Measurements from ENCODE around the gene ZNF665. TPM values are rescaled to one million over a fixed set of nuclear protein-coding genes. Genes with fewer than 3 reads are reported as not detected.
"Not testable (repeated sequence)": the region's sequence is repeated elsewhere in the genome, so short reads cannot be mapped to it uniquely, and the experiment has no call there.

The ZNF665 gene
- total RNA-seq, 1 experiment from 2014 or later, result not detected

DNA sequence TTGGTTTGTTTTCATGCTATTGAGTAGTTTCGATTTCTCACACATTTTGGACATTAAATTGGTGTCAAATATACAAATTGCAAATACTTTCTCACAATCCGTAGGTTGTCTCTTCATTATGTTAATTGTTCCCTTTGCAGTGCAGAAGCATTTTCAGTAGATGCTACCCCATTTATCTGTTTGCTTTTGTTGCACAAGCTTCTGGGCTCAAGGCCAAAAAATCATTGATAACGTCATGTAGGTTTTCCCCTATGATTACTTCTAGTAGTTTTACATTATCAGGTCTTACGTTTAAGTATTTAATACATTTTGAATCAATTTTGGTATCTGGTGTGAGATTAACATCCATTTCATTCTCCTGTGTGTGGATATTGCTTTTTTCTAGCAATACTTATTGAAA lies 20.3 kb downstream of the ZNF665 start:
- H3K27me3 ChIP-seq, result no peaks in the 10 kb centered on the region
- no peak for DNase-seq
- peaks cover 10% of the 10 kb centered on the region for H3K9me3 ChIP-seq
- no peaks in the 10 kb centered on the region for H3K36me3 ChIP-seq
- no peak overlapping the region for H3K4me3 ChIP-seq

DNA sequence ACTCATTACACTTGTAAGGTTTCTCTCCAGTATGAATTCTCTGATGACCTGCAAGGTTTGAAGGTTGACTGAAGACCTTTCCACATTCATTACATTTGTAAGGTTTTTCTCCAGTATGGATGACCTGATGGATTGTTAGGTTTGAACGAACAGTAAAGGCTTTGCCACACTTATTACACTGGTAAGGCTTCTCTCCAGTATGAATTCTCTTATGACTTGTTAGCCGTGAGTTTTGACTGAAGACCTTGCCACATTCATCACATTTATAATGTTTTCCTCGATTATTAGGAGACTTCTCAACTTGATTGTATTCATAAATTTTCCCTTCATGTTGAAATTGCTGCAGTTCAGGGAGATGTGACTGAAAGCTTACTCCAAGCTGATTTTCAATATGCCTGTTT lies 27.5 kb downstream of the ZNF665 start:
- Histone ChIP-seq H3K36me3 (no peaks in the 10 kb centered on the region), H3K4me3 (no peak overlapping the region), H3K27me3 (no peaks in the 10 kb centered on the region), H3K9me3 (peaks cover 25% of the 10 kb centered on the region)
- DNase-seq, result no peak

DNA sequence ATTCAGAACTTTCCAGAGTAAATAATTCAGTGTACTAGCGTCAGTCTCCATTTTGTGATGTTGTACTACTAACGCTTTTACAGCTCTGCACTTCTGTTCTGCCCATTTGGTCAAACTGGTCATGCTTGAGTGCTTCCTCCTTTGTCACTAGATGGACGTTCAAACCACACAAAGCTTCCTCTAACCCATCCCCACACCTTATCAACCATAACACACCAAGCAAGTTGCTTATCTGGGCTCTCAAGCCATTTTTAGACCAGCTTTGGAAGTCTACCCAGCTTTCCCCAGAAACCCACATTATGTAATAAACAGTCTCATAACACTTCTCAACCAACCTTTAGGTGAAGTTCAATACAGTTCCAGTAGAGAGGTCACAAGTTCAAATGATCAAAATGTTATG lies 32.0 kb downstream of the ZNF665 start:
- H3K36me3 ChIP-seq, result no peaks in the 10 kb centered on the region
- no peak overlapping the region for H3K4me3 ChIP-seq
- peaks cover 38% of the 10 kb centered on the region for H3K9me3 ChIP-seq
- no peak for DNase-seq
- H3K27me3 ChIP-seq, result no peaks in the 10 kb centered on the region

DNA sequence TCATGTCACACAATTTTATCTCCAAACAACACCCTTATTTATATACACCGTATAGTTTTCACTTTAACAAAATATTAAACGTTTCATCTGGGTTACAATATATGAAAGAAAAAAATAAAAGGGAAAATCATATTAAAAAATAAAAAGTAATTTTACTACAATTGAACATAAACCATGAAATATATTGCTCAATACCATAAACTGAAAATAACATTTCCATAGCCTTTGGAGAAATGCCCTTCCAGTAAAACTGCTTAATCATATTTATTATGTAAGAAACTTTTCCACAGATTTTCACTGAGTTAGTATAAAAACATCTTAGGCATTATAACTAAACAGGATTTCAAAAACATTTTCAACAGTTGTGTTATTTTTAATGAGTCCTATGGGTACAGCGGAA lies 32.8 kb downstream of the ZNF665 start:
- Histone ChIP-seq H3K9me3 (peaks cover 33% of the 10 kb centered on the region), H3K36me3 (no peaks in the 10 kb centered on the region), H3K4me3 (no peak overlapping the region), H3K27me3 (no peaks in the 10 kb centered on the region)
- DNase-seq, result no peak

DNA sequence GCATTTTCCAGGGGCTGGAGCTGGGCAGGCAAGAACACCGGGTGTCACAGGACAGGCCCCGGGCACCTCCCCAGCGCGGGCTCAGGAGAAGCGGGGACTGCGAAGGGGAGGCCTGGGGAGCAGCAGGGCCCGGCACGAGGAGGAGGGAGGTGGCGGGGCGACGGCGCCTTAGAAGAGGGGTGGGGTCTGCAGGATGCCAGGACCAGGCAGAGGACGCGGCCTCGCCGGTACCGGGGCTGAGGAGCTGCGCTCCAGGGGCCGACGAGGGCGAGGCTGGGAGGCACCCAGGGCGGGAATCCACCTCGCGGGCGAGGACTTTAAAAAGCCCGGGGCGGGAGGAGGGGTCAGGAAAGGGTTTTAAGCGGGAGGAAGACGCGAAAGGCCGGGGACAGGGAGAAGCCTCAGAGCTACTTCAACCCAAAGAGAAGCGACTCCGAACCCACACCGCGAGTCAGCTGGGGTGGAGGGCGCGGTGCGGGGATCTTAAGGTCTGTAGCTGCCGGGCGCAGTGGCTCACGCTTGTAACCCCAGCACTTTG lies 35.0 kb downstream of the ZNF665 start:
- H3K36me3 ChIP-seq, result no peaks in the 10 kb centered on the region
- DNase-seq, result no peak
- no peaks in the 10 kb centered on the region for H3K27me3 ChIP-seq
- H3K4me3 ChIP-seq, result peak overlapping the region; percentile 43
- H3K9me3 ChIP-seq, result peaks cover 25% of the 10 kb centered on the region

DNA sequence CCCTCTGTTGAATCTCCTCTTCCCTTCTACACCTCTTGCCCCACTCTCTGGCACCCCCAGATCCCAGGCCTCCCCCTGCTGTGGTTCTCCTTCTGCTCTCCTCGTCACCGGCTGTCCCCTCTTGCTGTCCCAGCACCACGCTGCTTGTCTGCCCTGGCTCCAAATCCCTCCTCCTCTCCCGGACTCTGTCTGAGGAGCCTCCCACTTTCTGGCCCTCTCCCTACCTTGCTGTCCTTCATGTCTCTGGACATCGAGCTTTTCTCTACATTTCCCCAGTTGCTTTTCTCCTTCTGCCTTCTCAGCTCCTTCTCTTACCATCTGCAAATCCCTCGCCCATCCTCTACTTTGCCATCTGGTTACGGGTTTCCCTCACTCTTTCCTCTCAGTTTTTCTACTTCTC lies 35.5 kb downstream of the ZNF665 start:
- Histone ChIP-seq H3K36me3 (no peaks in the 10 kb centered on the region), H3K4me3 (no peak overlapping the region), H3K27me3 (no peaks in the 10 kb centered on the region), H3K9me3 (peaks cover 25% of the 10 kb centered on the region)
- DNase-seq, result no peak

DNA sequence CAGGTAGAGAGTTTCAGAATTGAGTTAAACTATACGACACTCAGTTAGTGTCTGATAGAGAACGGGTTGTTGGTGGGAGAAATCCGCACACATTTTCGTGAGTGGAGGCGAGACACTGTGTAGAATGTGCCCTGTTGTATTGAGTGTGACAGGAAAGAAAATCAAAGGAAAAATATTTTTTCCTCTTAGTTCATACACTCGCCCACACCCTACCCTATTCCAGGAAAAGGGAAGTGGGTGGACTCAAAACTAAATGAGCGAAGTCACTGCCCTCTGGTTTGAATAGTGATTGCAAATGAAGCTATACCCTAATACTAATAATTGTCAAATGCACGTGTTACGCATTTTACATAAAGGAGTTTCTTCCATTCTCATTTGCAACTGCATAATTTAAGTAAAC lies 36.3 kb downstream of the ZNF665 start:
- Histone ChIP-seq H3K36me3 (no peaks in the 10 kb centered on the region), H3K4me3 (no peak overlapping the region), H3K27me3 (no peaks in the 10 kb centered on the region), H3K9me3 (peaks cover 21% of the 10 kb centered on the region)
- no peak for DNase-seq

DNA sequence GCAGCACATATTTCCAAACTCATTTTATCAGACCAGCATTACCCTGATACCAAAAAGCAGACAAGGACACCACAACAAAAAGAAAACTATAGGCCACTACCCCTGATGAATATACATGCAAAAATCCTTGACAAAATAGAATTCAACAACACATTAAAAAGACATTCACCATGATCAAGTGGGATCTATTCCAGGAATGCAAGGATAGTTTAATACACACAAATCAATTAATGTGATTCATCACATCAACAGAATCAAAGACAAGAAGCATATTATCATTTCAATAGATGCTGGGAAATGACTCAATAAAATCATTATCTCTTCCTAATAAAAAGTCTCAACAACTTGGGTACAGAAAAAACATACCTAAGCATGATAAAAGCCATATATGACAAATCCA lies 45.5 kb downstream of the ZNF665 start:
- H3K27me3 ChIP-seq, result no peaks in the 10 kb centered on the region
- H3K4me3 ChIP-seq, result no peak overlapping the region
- no peaks in the 10 kb centered on the region for H3K36me3 ChIP-seq
- no peak for DNase-seq
- peaks cover 23% of the 10 kb centered on the region for H3K9me3 ChIP-seq

DNA sequence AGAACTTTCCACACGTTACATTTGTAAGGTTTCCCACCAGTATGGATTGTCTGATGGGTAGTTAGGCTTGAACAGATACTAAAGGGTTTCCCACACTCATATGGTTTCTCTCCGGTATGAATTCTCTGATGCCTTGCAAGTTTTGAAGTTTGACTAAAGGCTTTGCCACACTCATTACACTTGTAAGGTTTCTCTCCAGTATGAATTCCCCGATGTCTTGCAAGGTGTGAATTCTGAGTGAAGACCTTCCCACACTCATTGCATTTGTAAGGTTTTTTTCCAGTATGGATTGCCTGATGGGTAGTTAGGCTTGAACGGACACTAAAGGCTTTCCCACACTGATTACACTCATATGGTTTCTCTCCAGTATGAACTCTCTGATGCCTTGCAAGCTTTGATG lies 52.8 kb downstream of the ZNF665 start:
- no peaks in the 10 kb centered on the region for H3K27me3 ChIP-seq
- no peaks in the 10 kb centered on the region; the same call in 1 of the 2 replicates for H3K36me3 ChIP-seq
- H3K4me3 ChIP-seq, result no peak overlapping the region
- DNase-seq, result no peak
- peaks cover 23% of the 10 kb centered on the region for H3K9me3 ChIP-seq

DNA sequence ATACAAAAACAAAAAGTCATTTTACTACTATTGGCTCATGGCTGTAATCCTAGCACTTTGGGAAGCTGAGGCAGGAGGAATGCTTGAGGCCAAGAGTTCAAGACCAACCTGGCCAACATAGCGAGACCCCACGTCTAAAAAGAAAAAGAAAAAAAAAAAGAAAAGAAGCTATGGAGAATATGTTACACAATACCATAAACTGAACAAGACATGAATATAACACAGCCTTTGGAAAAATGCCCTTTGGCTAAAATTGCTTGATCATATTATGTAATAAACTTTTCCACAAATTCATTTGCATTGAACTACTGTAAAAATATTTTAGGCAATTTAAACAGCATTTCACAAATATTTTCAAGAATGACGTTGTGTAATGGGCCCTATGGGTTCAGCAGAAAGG lies 56.7 kb downstream of the ZNF665 start:
- H3K27me3 ChIP-seq, result no peaks in the 10 kb centered on the region
- H3K36me3 ChIP-seq, result no peaks in the 10 kb centered on the region
- no peak for DNase-seq
- peaks cover 13% of the 10 kb centered on the region for H3K9me3 ChIP-seq
- no peak overlapping the region for H3K4me3 ChIP-seq

DNA sequence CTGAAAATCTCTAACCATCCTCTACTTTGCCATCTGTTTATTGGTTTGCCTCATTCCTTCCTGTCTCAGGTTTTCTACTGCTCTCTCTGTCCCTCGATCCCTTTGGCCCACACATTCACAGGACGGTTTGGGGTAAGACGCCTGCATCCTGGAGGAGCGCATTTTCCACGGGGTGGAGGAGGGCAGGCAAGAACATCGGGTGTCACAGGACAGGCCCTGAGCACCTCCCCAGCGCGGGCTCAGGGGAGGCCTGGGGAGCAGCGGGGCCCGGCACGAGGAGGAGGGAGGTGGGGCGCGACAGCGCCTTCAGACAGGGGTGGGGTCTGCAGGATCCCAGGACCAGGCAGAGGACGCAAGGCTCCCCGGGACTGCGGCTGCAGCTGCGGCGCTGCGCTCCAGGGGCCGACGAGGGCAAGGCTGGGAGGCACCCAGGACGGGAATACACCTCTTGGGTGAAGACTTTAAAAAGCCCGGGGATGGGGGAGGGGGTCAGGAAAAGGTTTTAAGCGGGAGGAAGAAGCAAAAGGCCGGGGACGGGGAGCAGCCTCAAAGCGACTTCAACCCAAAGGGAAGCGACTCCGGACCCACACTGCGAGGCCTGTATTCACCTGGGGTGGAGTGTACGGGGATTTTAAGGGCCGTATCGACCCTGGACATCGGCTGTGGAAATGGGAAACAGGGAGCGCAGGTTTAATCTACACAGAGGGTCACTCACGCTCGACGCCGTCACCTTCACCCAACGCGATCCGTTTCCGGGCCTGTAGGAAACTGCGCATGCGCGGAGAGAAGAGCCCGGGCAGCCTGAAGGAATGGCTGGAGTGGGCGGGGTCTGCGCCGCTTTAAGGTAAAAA lies 60.8 kb downstream of the ZNF665 start, which contains the start of gene ZNF415:
Gene ZNF415 (minus strand): TSS at position 770 of the 851 bp plus-strand sequence. CDS start 10,234 bp downstream, outside the sequence.
- H3K4me3 ChIP-seq, result no peak within 1 kb of the TSS
- peak; percentile 17 for DNase-seq
- 0 out of 2 replicates have a peak, but pooled peaks cover 3% of the 10 kb centered on the region for H3K9me3 ChIP-seq
- no peaks in the 10 kb centered on the region for H3K27me3 ChIP-seq
- H3K36me3 ChIP-seq, result no peaks in the 10 kb centered on the region

DNA sequence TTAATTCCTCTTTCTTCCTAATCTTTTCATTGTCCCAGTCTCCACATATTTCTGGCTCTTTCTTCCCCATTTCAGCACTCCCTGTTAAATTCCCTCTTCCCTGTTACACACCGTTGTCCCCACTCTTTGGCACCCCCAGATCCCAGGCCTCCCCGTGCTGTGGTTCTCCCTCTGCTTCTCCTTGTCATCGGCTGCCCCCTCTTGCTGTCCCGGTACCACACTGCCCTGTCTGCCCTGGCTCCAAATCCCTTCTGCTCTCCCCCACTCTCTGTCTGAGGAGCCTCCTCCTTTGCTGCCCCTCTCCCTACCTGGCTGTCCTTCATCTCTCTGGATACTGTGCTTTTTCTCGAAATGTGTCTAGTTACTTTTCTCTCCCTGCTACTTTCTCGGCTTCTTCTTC lies 61.4 kb downstream of the ZNF665 start:
- 0 out of 2 replicates have a peak, but pooled peaks cover 3% of the 10 kb centered on the region for H3K9me3 ChIP-seq
- no peaks in the 10 kb centered on the region for H3K36me3 ChIP-seq
- DNase-seq, result no peak
- no peaks in the 10 kb centered on the region for H3K27me3 ChIP-seq
- H3K4me3 ChIP-seq, result no peak overlapping the region

DNA sequence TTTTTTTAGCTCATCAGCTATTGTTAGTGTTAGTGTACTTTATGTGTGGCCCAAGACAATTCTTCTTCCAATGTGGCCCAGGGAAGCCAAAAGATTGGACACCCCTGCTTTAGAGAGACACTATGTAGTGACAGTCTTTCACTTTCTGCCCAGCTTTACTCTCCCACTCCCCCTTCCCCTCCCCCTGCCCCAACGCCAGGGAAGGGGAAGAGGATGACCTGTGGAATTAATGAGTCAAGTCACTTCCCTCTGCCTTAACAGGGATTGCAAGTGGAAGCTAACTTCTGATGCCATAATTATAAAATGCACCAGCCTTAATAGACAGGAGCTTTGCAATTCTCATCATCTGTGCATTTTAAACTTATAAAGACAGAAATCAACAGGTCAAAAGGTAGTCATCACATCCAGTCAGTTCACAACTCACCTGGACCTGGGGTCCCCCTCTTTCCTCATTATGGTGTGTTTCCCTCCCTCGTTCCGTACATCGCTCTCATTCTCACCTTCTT lies 62.0 kb downstream of the ZNF665 start:
- no peaks in the 10 kb centered on the region for H3K27me3 ChIP-seq
- H3K4me3 ChIP-seq, result no peak overlapping the region
- H3K36me3 ChIP-seq, result no peaks in the 10 kb centered on the region
- H3K9me3 ChIP-seq, result 0 out of 2 replicates have a peak, but pooled peaks cover 3% of the 10 kb centered on the region
- no peak for DNase-seq

DNA sequence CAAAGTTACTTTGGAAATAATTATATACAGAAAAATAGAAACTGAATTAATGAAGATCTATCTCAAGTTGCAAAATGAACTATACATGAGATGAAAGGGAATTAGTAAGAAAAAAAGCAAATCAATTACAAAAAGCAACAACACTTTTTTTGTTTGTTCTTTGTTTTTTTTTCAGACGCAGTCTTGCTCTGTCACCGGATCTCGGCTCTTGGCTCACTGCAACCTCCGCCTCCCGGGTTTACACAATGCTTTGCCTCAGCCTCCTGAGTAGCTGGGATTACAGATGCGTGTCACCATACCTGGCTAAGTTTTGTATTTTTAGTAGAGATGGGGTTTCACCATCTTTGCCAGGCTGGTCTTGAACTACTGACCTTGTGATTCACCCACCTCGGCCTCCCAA lies 62.7 kb downstream of the ZNF665 start:
- DNase-seq, result no peak
- H3K27me3 ChIP-seq, result no peaks in the 10 kb centered on the region
- H3K36me3 ChIP-seq, result no peaks in the 10 kb centered on the region
- 0 out of 2 replicates have a peak, but pooled peaks cover 3% of the 10 kb centered on the region for H3K9me3 ChIP-seq
- H3K4me3 ChIP-seq, result no peak overlapping the region

DNA sequence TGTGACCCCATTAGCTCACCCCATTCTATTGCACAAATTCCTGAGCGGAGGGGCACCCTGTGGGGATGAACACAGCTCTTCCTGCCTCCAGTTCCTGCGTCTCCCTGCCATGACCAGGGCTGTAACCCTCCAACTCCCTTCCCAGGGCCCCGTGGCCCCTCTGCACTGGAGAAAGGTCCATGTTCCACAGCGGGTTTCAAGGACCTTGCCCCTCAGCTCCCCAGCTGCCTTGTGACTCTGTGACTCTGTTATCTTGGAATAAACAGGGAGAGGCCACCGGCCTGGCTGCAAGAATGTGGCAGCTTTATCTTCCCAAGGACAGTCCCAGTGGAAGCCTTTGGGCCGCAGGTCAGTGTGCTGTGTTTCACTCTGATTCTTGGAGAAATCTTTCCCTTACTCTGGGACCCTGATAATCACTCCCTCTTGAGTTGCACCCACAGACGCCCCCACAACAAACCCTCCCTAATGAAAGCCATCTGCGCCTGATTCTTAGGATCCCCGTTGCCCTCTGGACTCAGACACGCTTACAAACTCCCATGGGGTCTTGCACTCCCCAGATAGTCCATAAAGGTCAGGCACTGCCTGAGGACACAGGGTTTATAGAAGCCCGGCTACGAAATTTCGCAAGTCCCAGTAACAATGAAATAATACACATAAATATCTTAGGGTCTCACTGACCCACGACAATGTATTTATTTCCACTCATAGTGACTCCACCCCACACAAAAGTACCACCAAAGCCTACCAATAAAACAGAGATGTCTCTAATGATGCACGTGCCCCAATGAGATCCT lies 66.2 kb downstream of the ZNF665 start:
- H3K36me3 ChIP-seq, H3K27me3 ChIP-seq, DNase-seq, H3K4me3 ChIP-seq, H3K9me3 ChIP-seq: not testable (repeated sequence)

DNA sequence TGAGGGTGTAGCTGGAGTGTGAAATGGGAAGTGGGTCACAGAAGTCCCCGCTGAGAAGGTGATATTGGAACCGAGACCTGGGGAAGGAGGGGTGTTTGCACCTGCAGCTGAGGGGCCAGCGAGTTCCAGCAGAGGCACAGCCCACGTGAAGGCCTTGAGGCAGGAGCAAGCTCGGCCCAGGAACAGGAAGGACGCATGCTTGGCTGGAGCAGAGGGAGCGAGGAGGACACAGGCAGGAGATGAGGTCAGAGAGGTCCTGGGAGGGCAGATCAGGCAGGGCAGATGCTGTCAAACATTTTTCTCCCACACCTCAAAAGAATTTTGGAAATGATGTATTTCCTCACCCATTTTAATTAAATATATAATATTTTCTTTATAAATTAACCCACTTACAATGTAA lies 69.8 kb downstream of the ZNF665 start:
- DNase-seq, result no peak

More for the DNA sequence above, 69.8 kb downstream of the ZNF665 start:
- Histone ChIP-seq H3K4me3 (no peak overlapping the region), H3K36me3 (no peaks in the 10 kb centered on the region), H3K9me3 (no peaks in the 10 kb centered on the region), H3K27me3 (no peaks in the 10 kb centered on the region)

Data from MG63 (cell line).